Kidney (tissue), 14 donors: Measurements from ENCODE around the gene GOLGA2. TPM values are rescaled to one million over a fixed set of nuclear protein-coding genes. Genes with fewer than 3 reads are reported as not detected.
A peak's percentile ranks its signal among the peaks of the same experiment; 100 is the strongest.

Source experiments
- DNase-seq, 5 donors: peaks; one replicate each; pipeline ENCODE4 v3.0.0-alpha.2; 2013 to 2020
- FAIRE-seq: peaks from 2 replicates; lab custom pipeline; 2012; peaks lifted over from hg19 to GRCh38; lab: Jason Lieb, UNC
- H3K27ac ChIP-seq, 2 donors: one replicate each; pipeline ENCODE4 v1.7.0; 2013; ENCODE audit warnings: low read depth in 2 of 2, low read length in 2 of 2, inconsistent platforms in 1 of 2
- H3K27me3 ChIP-seq: one replicate; pipeline ENCODE4 v1.7.1; 2013; ENCODE audit warnings: low read length, inconsistent platforms; ENCODE audit not compliant: control insufficient read depth, insufficient read depth
- H3K36me3 ChIP-seq, 3 donors: one replicate each; pipeline versions ENCODE4 v1.7.0 to v1.7.1; 2013; ENCODE audit warnings: low read length in 3 of 3, control low read depth in 1 of 3, inconsistent platforms in 1 of 3; ENCODE audit not compliant: insufficient read depth in 3 of 3, control insufficient read depth in 2 of 3
- H3K4me1 ChIP-seq, 3 donors: one replicate each; pipeline versions ENCODE4 v1.7.0 to v1.7.1; 2013; ENCODE audit warnings: low read length in 3 of 3, inconsistent platforms in 1 of 3, low read depth in 1 of 3; ENCODE audit not compliant: control insufficient read depth in 2 of 3, insufficient read depth in 2 of 3
- H3K4me3 ChIP-seq, 3 donors: one replicate each; pipeline versions ENCODE4 v1.7.0 to v1.8.1; 2013; ENCODE audit warnings: low read length in 3 of 3, control low read depth in 1 of 3, inconsistent platforms in 1 of 3
- H3K9ac ChIP-seq, 3 donors: one replicate each; pipeline versions ENCODE4 v1.7.0 to v1.7.1; 2013; ENCODE audit warnings: low read length in 3 of 3, control low read depth in 1 of 3, inconsistent platforms in 1 of 3
- H3K9me3 ChIP-seq, 3 donors: one replicate each; pipeline versions ENCODE4 v1.7.0 to v1.7.1; 2013; ENCODE audit warnings: low read length in 3 of 3, control low read depth in 1 of 3, inconsistent platforms in 1 of 3; ENCODE audit not compliant: control insufficient read depth in 2 of 3, insufficient read depth in 1 of 3
- CTCF ChIP-seq: IDR thresholded peaks from 3 replicates; pipeline ENCODE4 v1.5.1; 2012; ENCODE audit warnings: mild to moderate bottlenecking, moderate library complexity, borderline replicate concordance; ENCODE audit not compliant: insufficient read depth; ENCODE audit errors: extremely low read depth
- intact Hi-C: fragments of 100-400 bp; cut with DNase I; formaldehyde crosslinking; loops from one replicate; pipeline ENCODE4 v1.11.1; 2022
- polyA plus RNA-seq: library from polyadenylated mRNA; stranded (reverse); fragments of 350-450 nt; fragmentation: Illumina TruSeq; extraction: RNeasy Lipid Tissue Mini Kit (QIAGEN cat#74804); gene quantifications from one replicate; pipeline ENCODE4 v1.2.3, GENCODE V29; 2014; ENCODE audit warnings: low read depth, low replicate concordance; ENCODE audit not compliant: insufficient read depth
- total RNA-seq: library from RNA; stranded (reverse); fragmentation: NEBNext Ultra II Directional; extraction: Animal tissue kit (Norgen Biotek cat#: 25700); gene quantifications from one replicate; pipeline ENCODE4 v1.2.1, GENCODE V29; 2021
- donor health status: control.
- donor health status: control.
- donor health status: control.
- donor health status: control.
- donor health status: control.
- donor health status: DM: yes; HTN: yes; CAD: no.
- donor health status: Normal renal cell carcinoma (clear cell type).

Gene GOLGA2
- total and polyA plus RNA-seq, 2 donors from 2014 or later: 42.9 to 79.7 TPM

- FAIRE-seq (peak; percentile 47), DNase-seq (peak; percentile 99 to 100 (median 100))
- Histone ChIP-seq H3K27ac (peak within 1 kb of the TSS; percentile 82 to 86), H3K9me3 (no peaks in the 10 kb centered on the region), H3K9ac (peak within 1 kb of the TSS; percentile 76 to 97 (median 77)), H3K4me3 (peak within 1 kb of the TSS; percentile 80 to 95 (median 91)), H3K36me3 (peaks cover 2 to 11% (median 11%) of the 10 kb centered on the region in 3 donors), H3K27me3 (no peaks in the 10 kb centered on the region), H3K4me1 (peaks cover 0 to 16% (median 3%) of the 10 kb centered on the region in 3 donors)
- intact Hi-C loops: no loop called here
- no peak for TF ChIP-seq CTCF
Measured at GRCh38 chr9:128276008-128276573, 284 bp upstream of the GOLGA2 start, which contains the start of gene SWI5. TSS of gene SWI5 (plus strand) at chr9:128276276.

DNA sequence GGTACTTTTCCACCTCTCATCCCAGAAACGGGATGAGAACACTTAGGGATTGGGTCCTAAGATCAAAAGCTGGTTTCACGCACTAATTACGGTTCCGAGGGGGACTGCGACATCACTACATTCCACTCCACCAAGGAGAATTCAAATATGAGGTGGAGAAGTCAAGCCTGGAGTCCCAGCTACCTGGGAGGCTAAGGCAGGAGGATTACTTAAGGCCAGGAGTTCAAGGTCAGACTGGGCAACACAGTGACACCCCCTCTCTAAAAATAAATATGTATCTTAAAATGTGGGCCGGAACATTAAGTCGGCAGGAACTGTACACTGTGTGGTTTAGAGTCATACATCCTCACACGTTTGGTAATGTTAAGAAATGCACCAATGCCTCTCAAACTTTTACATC is 1.6 kb downstream of the GOLGA2 start:
- peak overlapping the region in 1 of 3 donors; percentile 83 for H3K9ac ChIP-seq
- DNase-seq (no peak), FAIRE-seq (no peak)
- peaks cover 0 to 16% (median 3%) of the 10 kb centered on the region in 3 donors for H3K4me1 ChIP-seq
- no peaks in the 10 kb centered on the region for H3K9me3 ChIP-seq
- no peak overlapping the region for H3K27ac ChIP-seq
- no peaks in the 10 kb centered on the region for H3K27me3 ChIP-seq
- peak overlapping the region in 2 of 3 donors; percentile 91 to 95 for H3K4me3 ChIP-seq
- TF ChIP-seq CTCF: no peak
- intact Hi-C loops: no loop called here
- peaks cover 2 to 14% (median 13%) of the 10 kb centered on the region in 3 donors for H3K36me3 ChIP-seq

- Histone ChIP-seq H3K27ac (no peak overlapping the region), H3K27me3 (no peaks in the 10 kb centered on the region), H3K9ac (no peak overlapping the region), H3K36me3 (peaks cover 2 to 22% (median 14%) of the 10 kb centered on the region in 3 donors), H3K4me3 (no peak overlapping the region), H3K9me3 (no peaks in the 10 kb centered on the region), H3K4me1 (peaks cover 0 to 8% (median 0%) of the 10 kb centered on the region in 3 donors)
- intact Hi-C loops: no loop called here
- no peak for DNase-seq
- FAIRE-seq: no peak
- no peak for TF ChIP-seq CTCF
Measured at GRCh38 chr9:128271512-128271911, 4.3 kb downstream of the GOLGA2 start.
